Measurements from ENCODE around the gene DUS2. TPM values are rescaled to one million over a fixed set of nuclear protein-coding genes. Genes with fewer than 3 reads are reported as not detected.
A peak's percentile ranks its signal among the peaks of the same experiment; 100 is the strongest.

DUS2 gene
- total and polyA plus RNA-seq, 9 of the 15 experiments (the other 6 are each of a cell fraction or from before 2014, with no cell fraction given): 5.8 to 22.5 (median 20.6) TPM

DNA sequence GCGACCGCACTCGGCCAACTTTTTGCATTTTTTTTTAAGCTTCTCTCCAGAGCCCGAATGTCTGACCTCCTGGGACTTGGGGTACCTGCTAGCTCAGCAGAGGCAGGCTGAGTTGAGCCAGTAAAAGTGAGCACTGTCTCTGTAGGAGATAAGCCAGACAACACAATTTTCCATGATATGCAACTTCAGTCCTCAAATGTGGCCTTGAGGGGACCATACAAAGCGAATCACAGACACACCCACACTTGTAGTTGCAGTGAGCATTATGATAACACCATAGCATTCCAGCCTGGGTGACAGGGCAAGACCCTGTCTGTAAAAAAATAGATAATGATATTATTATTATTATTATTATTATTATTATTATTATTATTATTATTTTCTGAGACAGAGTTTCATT lies 26.4 kb upstream of the DUS2 start:
- Histone ChIP-seq H3K4me2 (ENCODE audit: insufficient read depth, low read length) (no peak overlapping the region), H4K20me1 (replicated peaks; ENCODE audit: control insufficient read depth, insufficient read depth, low read length) (no peaks in the 10 kb centered on the region), H3K36me3 (ENCODE audit: control insufficient read depth, insufficient read depth, low read length) (no peaks in the 10 kb centered on the region), H3K27ac (ENCODE audit: extremely low read depth, low read depth, low read length) (no peak overlapping the region), H3K27me3 (ENCODE audit: control insufficient read depth in 2 of 2, insufficient read depth in 2 of 2, low read length in 2 of 2) (no peaks in the 10 kb centered on the region), H3K9me1 (ENCODE audit: control insufficient read depth, insufficient read depth, low read length) (no peaks in the 10 kb centered on the region), H3K4me1 (replicated peaks in 1 of 2; ENCODE audit: control insufficient read depth in 2 of 2, insufficient read depth in 2 of 2, low read length in 2 of 2) (peaks cover 28 to 42% of the 10 kb centered on the region in 2 experiments), H3K79me2 (ENCODE audit: control insufficient read depth, insufficient read depth, low read length) (no peaks in the 10 kb centered on the region), H2AFZ (ENCODE audit: low read depth, low read length) (no peak overlapping the region), H3K9ac (ENCODE audit: insufficient read depth in 1 of 2, low read depth in 2 of 2, low read length in 2 of 2) (no peak overlapping the region; a peak in 1 of 4 replicates), H3K9me3 (replicated peaks; ENCODE audit: control insufficient read depth, insufficient read depth, low read depth, low read length) (no peaks in the 10 kb centered on the region), H3K4me3 (no peak overlapping the region)
- peak in 1 of 4 experiments; percentile 30 for DNase-seq (ENCODE audit: extremely low read depth in 1 of 4, low spot score in 3 of 4)
- FAIRE-seq: no peak
- intact Hi-C loops (cut with micrococcal nuclease) (no loop called here), in situ Hi-C loops (cut with MboI) (loop anchor here (10.0 kb wide), 1 partner anchor 318 kb away; the partner anchor contains the start of genes PRMT7 and SLC7A6OS)
- POLR2A ChIA-PET: interaction anchor here (0.6 to 1.7 kb wide), 2 partner anchors 10 to 23 kb away, joined by 5 to 7 read pairs; no protein-coding TSS in a partner anchor
- 67% methylated on average over 5 of the region's 5 CpGs for WGBS (ENCODE audit: insufficient coverage, low coverage, missing lambda C conversion rate)
- CTCF ChIA-PET (ENCODE audit: low intra/inter-chr PET ratio): no interaction called here
- no TSS peak for BruUV-seq (replicated peaks)
- ATAC-seq: no peak
- TF ChIP-seq MAFK (IDR thresholded peaks at IDR 0.05; ENCODE audit: low read length) (no peak), ZNF140 (CRISPR knock-in tag; IDR thresholded peaks at IDR 0.05) (no peak), SIN3A (IDR thresholded peaks at IDR 0.05; ENCODE audit: borderline replicate concordance in 2 of 2, control insufficient read depth in 1 of 2, low read depth in 2 of 2, low read length in 2 of 2) (no peak), LEF1 (IDR thresholded peaks at IDR 0.05) (no peak), ZNF184 (CRISPR knock-in tag; IDR thresholded peaks at IDR 0.05) (no peak), KAT7 (CRISPR knock-in tag; IDR thresholded peaks at IDR 0.05; ENCODE audit: borderline replicate concordance) (no peak), ZNF143 (CRISPR knock-in tag; IDR thresholded peaks at IDR 0.05) (no peak), SAFB (IDR thresholded peaks at IDR 0.05; ENCODE audit: borderline replicate concordance, low read depth, low read length) (no peak), RAD51 (IDR thresholded peaks at IDR 0.05; ENCODE audit: borderline replicate concordance, low read depth) (no peak), TBP (optimal IDR thresholded peaks at IDR 0.05; ENCODE audit: low read depth, low read length) (no peak), HDGF (IDR thresholded peaks at IDR 0.05) (no peak)
- TF ChIP-seq, protein P1, sequence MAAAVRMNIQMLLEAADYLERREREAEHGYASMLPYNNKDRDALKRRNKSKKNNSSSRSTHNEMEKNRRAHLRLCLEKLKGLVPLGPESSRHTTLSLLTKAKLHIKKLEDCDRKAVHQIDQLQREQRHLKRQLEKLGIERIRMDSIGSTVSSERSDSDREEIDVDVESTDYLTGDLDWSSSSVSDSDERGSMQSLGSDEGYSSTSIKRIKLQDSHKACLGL (CRISPR knock-in tag; IDR thresholded peaks at IDR 0.05; ENCODE audit: borderline replicate concordance, poor library complexity, severe bottlenecking): no peak
- TF ChIP-seq, protein P2, sequence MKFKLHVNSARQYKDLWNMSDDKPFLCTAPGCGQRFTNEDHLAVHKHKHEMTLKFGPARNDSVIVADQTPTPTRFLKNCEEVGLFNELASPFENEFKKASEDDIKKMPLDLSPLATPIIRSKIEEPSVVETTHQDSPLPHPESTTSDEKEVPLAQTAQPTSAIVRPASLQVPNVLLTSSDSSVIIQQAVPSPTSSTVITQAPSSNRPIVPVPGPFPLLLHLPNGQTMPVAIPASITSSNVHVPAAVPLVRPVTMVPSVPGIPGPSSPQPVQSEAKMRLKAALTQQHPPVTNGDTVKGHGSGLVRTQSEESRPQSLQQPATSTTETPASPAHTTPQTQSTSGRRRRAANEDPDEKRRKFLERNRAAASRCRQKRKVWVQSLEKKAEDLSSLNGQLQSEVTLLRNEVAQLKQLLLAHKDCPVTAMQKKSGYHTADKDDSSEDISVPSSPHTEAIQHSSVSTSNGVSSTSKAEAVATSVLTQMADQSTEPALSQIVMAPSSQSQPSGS (CRISPR knock-in tag; IDR thresholded peaks at IDR 0.05): no peak
- TF ChIP-seq, protein P3, sequence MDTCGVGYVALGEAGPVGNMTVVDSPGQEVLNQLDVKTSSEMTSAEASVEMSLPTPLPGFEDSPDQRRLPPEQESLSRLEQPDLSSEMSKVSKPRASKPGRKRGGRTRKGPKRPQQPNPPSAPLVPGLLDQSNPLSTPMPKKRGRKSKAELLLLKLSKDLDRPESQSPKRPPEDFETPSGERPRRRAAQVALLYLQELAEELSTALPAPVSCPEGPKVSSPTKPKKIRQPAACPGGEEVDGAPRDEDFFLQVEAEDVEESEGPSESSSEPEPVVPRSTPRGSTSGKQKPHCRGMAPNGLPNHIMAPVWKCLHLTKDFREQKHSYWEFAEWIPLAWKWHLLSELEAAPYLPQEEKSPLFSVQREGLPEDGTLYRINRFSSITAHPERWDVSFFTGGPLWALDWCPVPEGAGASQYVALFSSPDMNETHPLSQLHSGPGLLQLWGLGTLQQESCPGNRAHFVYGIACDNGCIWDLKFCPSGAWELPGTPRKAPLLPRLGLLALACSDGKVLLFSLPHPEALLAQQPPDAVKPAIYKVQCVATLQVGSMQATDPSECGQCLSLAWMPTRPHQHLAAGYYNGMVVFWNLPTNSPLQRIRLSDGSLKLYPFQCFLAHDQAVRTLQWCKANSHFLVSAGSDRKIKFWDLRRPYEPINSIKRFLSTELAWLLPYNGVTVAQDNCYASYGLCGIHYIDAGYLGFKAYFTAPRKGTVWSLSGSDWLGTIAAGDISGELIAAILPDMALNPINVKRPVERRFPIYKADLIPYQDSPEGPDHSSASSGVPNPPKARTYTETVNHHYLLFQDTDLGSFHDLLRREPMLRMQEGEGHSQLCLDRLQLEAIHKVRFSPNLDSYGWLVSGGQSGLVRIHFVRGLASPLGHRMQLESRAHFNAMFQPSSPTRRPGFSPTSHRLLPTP (IDR thresholded peaks at IDR 0.05; ENCODE audit: borderline replicate concordance, extremely low read depth, insufficient read length): no peak
- TF ChIP-seq, protein P4, sequence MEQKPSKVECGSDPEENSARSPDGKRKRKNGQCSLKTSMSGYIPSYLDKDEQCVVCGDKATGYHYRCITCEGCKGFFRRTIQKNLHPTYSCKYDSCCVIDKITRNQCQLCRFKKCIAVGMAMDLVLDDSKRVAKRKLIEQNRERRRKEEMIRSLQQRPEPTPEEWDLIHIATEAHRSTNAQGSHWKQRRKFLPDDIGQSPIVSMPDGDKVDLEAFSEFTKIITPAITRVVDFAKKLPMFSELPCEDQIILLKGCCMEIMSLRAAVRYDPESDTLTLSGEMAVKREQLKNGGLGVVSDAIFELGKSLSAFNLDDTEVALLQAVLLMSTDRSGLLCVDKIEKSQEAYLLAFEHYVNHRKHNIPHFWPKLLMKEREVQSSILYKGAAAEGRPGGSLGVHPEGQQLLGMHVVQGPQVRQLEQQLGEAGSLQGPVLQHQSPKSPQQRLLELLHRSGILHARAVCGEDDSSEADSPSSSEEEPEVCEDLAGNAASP (IDR thresholded peaks at IDR 0.05): no peak
- TF ChIP-seq, protein P5, sequence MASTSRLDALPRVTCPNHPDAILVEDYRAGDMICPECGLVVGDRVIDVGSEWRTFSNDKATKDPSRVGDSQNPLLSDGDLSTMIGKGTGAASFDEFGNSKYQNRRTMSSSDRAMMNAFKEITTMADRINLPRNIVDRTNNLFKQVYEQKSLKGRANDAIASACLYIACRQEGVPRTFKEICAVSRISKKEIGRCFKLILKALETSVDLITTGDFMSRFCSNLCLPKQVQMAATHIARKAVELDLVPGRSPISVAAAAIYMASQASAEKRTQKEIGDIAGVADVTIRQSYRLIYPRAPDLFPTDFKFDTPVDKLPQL (IDR thresholded peaks at IDR 0.05; ENCODE audit: extremely low read depth, insufficient read length): no peak
